Thoracic aorta (tissue), 2 donors: ENCODE measurements around the gene NAV2. TPM values are rescaled to one million over a fixed set of nuclear protein-coding genes. Genes with fewer than 3 reads are reported as not detected.

Source experiments
- ATAC-seq: fragments of 150-250 bp; one replicate; pipeline ENCODE4 v1.8.0; 2017; ENCODE audit warnings: low read depth; ENCODE audit not compliant: insufficient number of reproducible peaks, low FRiP score
- DNase-seq: peaks from one replicate; pipeline ENCODE4 v3.0.0-alpha.2; 2020; ENCODE audit warnings: low spot score
- H3K27ac ChIP-seq, 2 donors: fragments of 200-600 bp; sonication (generic); 1 replicate in 1 of 2; 2 replicates in 1 of 2; pipeline ENCODE4 v1.5.1; 2016; ENCODE audit warnings: mild to moderate bottlenecking in 2 of 2, moderate library complexity in 2 of 2
- H3K27me3 ChIP-seq: fragments of 200-600 bp; sonication (generic); replicated peaks from 2 replicates; pipeline ENCODE4 v1.6.0; 2016; ENCODE audit warnings: mild to moderate bottlenecking; ENCODE audit not compliant: insufficient read depth
- H3K36me3 ChIP-seq: fragments of 200-600 bp; sonication (generic); one replicate; pipeline ENCODE4 v1.5.1; 2016
- H3K4me1 ChIP-seq, 2 donors: fragments of 200-600 bp; sonication (generic); 1 replicate in 1 of 2; 2 replicates in 1 of 2; pipeline versions ENCODE4 v1.5.1 to v1.6.0; 2016; ENCODE audit warnings: low read depth in 2 of 2, mild to moderate bottlenecking in 1 of 2; ENCODE audit not compliant: control insufficient read depth in 1 of 2
- H3K4me3 ChIP-seq: fragments of 200-600 bp; sonication (generic); 2 replicates; pipeline ENCODE4 v1.5.1; 2016; ENCODE audit warnings: mild to moderate bottlenecking
- H3K9me3 ChIP-seq: fragments of 200-600 bp; sonication (generic); 2 replicates; pipeline ENCODE4 v1.5.1; 2016
- CTCF ChIP-seq: fragments of 200-600 bp; sonication (generic); IDR thresholded peaks from one replicate; pipeline ENCODE4 v1.5.1; 2019; ENCODE audit warnings: antibody characterized with exemption
- total RNA-seq, 2 donors: library from RNA; depleted of rRNA; stranded (reverse); fragments of >200 nt; gene quantifications; one replicate each; pipeline versions ENCODE4 v1.1.0 to v1.2.3, GENCODE V29; 2016

NAV2 gene
- total RNA-seq, 2 donors from 2014 or later, result 125 to 230 TPM

GRCh38 chr11:19840961-19841360, 128.3 kb downstream of the NAV2 start:
- no peaks in the 10 kb centered on the region for H3K9me3 ChIP-seq
- peaks cover 10% of the 10 kb centered on the region for H3K36me3 ChIP-seq
- H3K27me3 ChIP-seq, result no peaks in the 10 kb centered on the region
- TF ChIP-seq CTCF, result no peak
- ATAC-seq, result no peak
- H3K4me3 ChIP-seq, result no peak overlapping the region
- DNase-seq, result no peak
- no peak overlapping the region for H3K27ac ChIP-seq
- H3K4me1 ChIP-seq, result peaks cover 0 to 75% of the 10 kb centered on the region in 2 donors

- peaks cover 9% of the 10 kb centered on the region for H3K36me3 ChIP-seq
- H3K9me3 ChIP-seq, result no peaks in the 10 kb centered on the region
- peaks cover 7 to 87% of the 10 kb centered on the region in 2 donors for H3K4me1 ChIP-seq
- no peak overlapping the region for H3K4me3 ChIP-seq
- no peaks in the 10 kb centered on the region for H3K27me3 ChIP-seq
- DNase-seq, result no peak
- ATAC-seq, result no peak
- no peak for TF ChIP-seq CTCF
- peak overlapping the region in 1 of 2 donors; percentile 16 for H3K27ac ChIP-seq
Measured at GRCh38 chr11:19842505-19842904, 129.9 kb downstream of the NAV2 start.

DNA sequence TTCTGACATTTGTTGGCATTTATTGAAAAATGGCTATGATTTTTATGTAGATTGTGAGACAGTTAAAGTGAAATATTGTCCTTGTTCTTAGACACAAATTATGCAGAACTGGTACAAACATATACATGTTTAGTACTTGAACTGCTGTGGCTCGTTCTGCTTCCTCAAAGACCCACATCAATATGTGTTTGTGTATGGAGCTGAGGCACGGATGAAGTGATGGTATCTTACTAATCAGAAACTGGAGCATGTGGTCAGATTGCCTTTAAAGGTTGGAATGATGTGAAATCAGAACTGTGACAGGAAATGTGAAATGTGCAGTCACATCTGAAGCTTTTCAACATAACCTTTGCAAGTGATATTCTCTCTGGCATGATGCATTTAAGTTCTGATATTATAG, 130.4 kb downstream of the NAV2 start:
- Histone ChIP-seq H3K4me1 (peaks cover 7 to 90% of the 10 kb centered on the region in 2 donors), H3K27me3 (no peaks in the 10 kb centered on the region), H3K36me3 (peaks cover 12% of the 10 kb centered on the region), H3K4me3 (no peak overlapping the region), H3K9me3 (no peaks in the 10 kb centered on the region), H3K27ac (no peak overlapping the region)
- ATAC-seq (no peak), DNase-seq (no peak)
- TF ChIP-seq CTCF, result no peak

DNA sequence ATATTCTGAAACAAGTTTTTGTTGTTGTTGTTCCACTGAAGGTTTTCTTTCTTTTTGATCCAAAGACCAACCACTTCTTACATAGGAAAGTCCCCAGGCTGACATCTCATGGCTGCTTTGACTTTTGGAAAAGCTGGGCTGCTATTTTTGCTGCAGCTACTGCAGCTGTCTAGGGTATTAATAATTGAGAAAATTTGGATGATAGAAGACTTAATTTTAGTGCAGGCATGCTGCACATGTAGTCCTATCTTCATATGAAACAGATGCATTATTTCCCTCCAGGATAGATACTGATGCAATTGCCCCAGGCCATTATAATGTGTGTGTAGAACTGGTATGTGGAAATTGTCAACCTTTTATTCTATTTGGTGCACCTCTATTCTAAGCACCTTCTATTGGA, 131.4 kb downstream of the NAV2 start:
- H3K36me3 ChIP-seq, result peaks cover 12% of the 10 kb centered on the region
- H3K4me3 ChIP-seq, result no peak overlapping the region
- H3K27me3 ChIP-seq, result no peaks in the 10 kb centered on the region
- DNase-seq, result no peak
- H3K9me3 ChIP-seq, result no peaks in the 10 kb centered on the region
- ATAC-seq, result no peak
- TF ChIP-seq CTCF, result no peak
- peaks cover 7 to 87% of the 10 kb centered on the region in 2 donors for H3K4me1 ChIP-seq
- H3K27ac ChIP-seq, result no peak overlapping the region

DNA sequence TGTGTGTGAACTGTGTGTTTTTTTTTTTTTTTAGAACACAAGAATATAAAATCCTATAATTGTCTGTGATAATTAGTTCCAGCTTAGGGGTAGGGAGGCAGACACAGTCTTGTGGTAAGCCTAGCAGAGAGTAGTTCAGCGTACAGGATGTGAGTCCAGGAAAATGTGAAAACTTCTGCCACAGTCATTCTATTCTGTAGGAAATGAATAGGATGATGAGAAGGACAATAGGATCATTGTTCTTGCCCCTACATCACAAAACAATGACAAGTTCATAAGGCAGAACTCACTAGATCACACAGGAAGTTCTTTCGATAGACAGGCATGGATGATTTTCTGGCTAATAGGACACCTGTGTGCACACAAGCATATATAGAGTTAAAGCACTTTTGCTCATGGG, 132.2 kb downstream of the NAV2 start:
- ATAC-seq (no peak), DNase-seq (no peak)
- peaks cover 14% of the 10 kb centered on the region for H3K36me3 ChIP-seq
- H3K27me3 ChIP-seq, result no peaks in the 10 kb centered on the region
- no peak overlapping the region for H3K4me3 ChIP-seq
- TF ChIP-seq CTCF, result no peak
- H3K27ac ChIP-seq, result no peak overlapping the region
- peaks cover 11 to 86% of the 10 kb centered on the region in 2 donors for H3K4me1 ChIP-seq
- H3K9me3 ChIP-seq, result no peaks in the 10 kb centered on the region
